Choroid plexus epithelial cell (primary cell): ENCODE data around the gene TNNC2.
"Not testable (repeated sequence)": the region's sequence is repeated elsewhere in the genome, so short reads cannot be mapped to it uniquely, and the experiment has no call there.

Experiments
- DNase-seq: peaks from one replicate; pipeline ENCODE4 v3.0.0-alpha.2; 2010; ENCODE audit warnings: low read depth
- H3K4me3 ChIP-seq: 2 replicates; pipeline ENCODE4 v1.5.1; 2011; ENCODE audit warnings: low read depth, mild to moderate bottlenecking, control low read depth, low read length, moderate library complexity
- CTCF ChIP-seq: conservative IDR thresholded peaks from 2 replicates; pipeline ENCODE4 v1.5.1; 2011; ENCODE audit warnings: low read depth, mild to moderate bottlenecking, control low read depth, inconsistent platforms, low read length, moderate library complexity

The TNNC2 gene

GRCh38 chr20:45832619-45833018 lies 5.5 kb upstream of the TNNC2 start:
- H3K4me3 ChIP-seq: no peak overlapping the region
- no peak for DNase-seq
- TF ChIP-seq CTCF: no peak

GRCh38 chr20:45829673-45830106 lies 2.6 kb upstream of the TNNC2 start:
- not testable (repeated sequence) for H3K4me3 ChIP-seq, DNase-seq

- no peak for TF ChIP-seq CTCF
- no peak for DNase-seq
- H3K4me3 ChIP-seq: no peak overlapping the region
Measured at GRCh38 chr20:45828589-45828988, 1.5 kb upstream of the TNNC2 start.

- DNase-seq: no peak
- TF ChIP-seq CTCF: no peak
- H3K4me3 ChIP-seq: no peak overlapping the region
Measured at GRCh38 chr20:45827712-45828111, 600 bp upstream of the TNNC2 start.

- DNase-seq: peak; percentile 71
- no peak overlapping the region for H3K4me3 ChIP-seq
- TF ChIP-seq CTCF: no peak
Measured at GRCh38 chr20:45826381-45827019, 612 bp downstream of the TNNC2 start.

GRCh38 chr20:45823949-45824835 lies 2.9 kb downstream of the TNNC2 start:
- no peak overlapping the region for H3K4me3 ChIP-seq

GRCh38 chr20:45822857-45823256 lies 4.3 kb downstream of the TNNC2 start:
- DNase-seq: peak; percentile 41
- H3K4me3 ChIP-seq: peak overlapping the region; percentile 10
- TF ChIP-seq CTCF: no peak

More at GRCh38 chr20:45823949-45824835, 2.9 kb downstream of the TNNC2 start:
- TF ChIP-seq CTCF: peak; percentile 62
- DNase-seq: peak; percentile 47
